Measurements from ENCODE around the gene GPER1. TPM values are rescaled to one million over a fixed set of nuclear protein-coding genes. Genes with fewer than 3 reads are reported as not detected.

The GPER1 gene
- total and polyA plus RNA-seq, 2 experiments from 2014 or later, result 0.89 TPM; not detected in 1

GRCh38 chr7:1140476-1141104 lies 52.7 kb downstream of the GPER1 start:
- Histone ChIP-seq H4K20me1 (replicated peaks; ENCODE audit: insufficient read depth) (no peaks in the 10 kb centered on the region; the same call in 1 of the 2 replicates), H3K27ac (ENCODE audit: low read depth) (no peak overlapping the region), H3K4me2 (no peak overlapping the region), H3K4me3 (no peak overlapping the region), H3K9me2 (ENCODE audit: insufficient read depth) (no peaks in the 10 kb centered on the region), H2AFZ (no peak overlapping the region), H3F3A (replicated peaks; ENCODE audit: low read depth) (peaks cover 4% of the 10 kb centered on the region; the same call in 1 of the 2 replicates), H3K27me3 (ENCODE audit: insufficient read depth) (no peaks in the 10 kb centered on the region), H3K36me3 (ENCODE audit: insufficient read depth) (no peaks in the 10 kb centered on the region), H3K4me1 (ENCODE audit: insufficient read depth) (peaks cover 8% of the 10 kb centered on the region), H3K79me2 (replicated peaks; ENCODE audit: insufficient read depth) (peaks cover 12% of the 10 kb centered on the region)
- no peaks in the 10 kb centered on the region for H3K36me3 Mint-ChIP-seq (ENCODE audit: low read depth)
- no peak overlapping the region for H3K27ac Mint-ChIP-seq
- peaks cover 8% of the 10 kb centered on the region; the same call in 2 of the 3 replicates for H3K4me1 Mint-ChIP-seq
- TF ChIP-seq, protein P1, sequence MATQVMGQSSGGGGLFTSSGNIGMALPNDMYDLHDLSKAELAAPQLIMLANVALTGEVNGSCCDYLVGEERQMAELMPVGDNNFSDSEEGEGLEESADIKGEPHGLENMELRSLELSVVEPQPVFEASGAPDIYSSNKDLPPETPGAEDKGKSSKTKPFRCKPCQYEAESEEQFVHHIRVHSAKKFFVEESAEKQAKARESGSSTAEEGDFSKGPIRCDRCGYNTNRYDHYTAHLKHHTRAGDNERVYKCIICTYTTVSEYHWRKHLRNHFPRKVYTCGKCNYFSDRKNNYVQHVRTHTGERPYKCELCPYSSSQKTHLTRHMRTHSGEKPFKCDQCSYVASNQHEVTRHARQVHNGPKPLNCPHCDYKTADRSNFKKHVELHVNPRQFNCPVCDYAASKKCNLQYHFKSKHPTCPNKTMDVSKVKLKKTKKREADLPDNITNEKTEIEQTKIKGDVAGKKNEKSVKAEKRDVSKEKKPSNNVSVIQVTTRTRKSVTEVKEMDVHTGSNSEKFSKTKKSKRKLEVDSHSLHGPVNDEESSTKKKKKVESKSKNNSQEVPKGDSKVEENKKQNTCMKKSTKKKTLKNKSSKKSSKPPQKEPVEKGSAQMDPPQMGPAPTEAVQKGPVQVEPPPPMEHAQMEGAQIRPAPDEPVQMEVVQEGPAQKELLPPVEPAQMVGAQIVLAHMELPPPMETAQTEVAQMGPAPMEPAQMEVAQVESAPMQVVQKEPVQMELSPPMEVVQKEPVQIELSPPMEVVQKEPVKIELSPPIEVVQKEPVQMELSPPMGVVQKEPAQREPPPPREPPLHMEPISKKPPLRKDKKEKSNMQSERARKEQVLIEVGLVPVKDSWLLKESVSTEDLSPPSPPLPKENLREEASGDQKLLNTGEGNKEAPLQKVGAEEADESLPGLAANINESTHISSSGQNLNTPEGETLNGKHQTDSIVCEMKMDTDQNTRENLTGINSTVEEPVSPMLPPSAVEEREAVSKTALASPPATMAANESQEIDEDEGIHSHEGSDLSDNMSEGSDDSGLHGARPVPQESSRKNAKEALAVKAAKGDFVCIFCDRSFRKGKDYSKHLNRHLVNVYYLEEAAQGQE (IDR thresholded peaks at IDR 0.05; ENCODE audit: unreplicated experiment), result no peak
- TF ChIP-seq JUNB (IDR thresholded peaks at IDR 0.05; ENCODE audit: unreplicated experiment) (no peak), EZH2 (IDR thresholded peaks at IDR 0.05; ENCODE audit: low read depth, unreplicated experiment) (no peak), STAT1 (IDR thresholded peaks at IDR 0.05; ENCODE audit: unreplicated experiment) (no peak), EZH2phosphoT487 (IDR thresholded peaks at IDR 0.05; ENCODE audit: unreplicated experiment) (no peak), ETS1 (IDR thresholded peaks at IDR 0.05) (no peak), CREB1 (CRISPR knock-in tag; IDR thresholded peaks at IDR 0.05; ENCODE audit: low read depth) (no peak), CTCF (conservative IDR thresholded peaks at IDR 0.05; ENCODE audit: low read depth in 2 of 2) (no peak)
- TF ChIP-seq, protein P2, sequence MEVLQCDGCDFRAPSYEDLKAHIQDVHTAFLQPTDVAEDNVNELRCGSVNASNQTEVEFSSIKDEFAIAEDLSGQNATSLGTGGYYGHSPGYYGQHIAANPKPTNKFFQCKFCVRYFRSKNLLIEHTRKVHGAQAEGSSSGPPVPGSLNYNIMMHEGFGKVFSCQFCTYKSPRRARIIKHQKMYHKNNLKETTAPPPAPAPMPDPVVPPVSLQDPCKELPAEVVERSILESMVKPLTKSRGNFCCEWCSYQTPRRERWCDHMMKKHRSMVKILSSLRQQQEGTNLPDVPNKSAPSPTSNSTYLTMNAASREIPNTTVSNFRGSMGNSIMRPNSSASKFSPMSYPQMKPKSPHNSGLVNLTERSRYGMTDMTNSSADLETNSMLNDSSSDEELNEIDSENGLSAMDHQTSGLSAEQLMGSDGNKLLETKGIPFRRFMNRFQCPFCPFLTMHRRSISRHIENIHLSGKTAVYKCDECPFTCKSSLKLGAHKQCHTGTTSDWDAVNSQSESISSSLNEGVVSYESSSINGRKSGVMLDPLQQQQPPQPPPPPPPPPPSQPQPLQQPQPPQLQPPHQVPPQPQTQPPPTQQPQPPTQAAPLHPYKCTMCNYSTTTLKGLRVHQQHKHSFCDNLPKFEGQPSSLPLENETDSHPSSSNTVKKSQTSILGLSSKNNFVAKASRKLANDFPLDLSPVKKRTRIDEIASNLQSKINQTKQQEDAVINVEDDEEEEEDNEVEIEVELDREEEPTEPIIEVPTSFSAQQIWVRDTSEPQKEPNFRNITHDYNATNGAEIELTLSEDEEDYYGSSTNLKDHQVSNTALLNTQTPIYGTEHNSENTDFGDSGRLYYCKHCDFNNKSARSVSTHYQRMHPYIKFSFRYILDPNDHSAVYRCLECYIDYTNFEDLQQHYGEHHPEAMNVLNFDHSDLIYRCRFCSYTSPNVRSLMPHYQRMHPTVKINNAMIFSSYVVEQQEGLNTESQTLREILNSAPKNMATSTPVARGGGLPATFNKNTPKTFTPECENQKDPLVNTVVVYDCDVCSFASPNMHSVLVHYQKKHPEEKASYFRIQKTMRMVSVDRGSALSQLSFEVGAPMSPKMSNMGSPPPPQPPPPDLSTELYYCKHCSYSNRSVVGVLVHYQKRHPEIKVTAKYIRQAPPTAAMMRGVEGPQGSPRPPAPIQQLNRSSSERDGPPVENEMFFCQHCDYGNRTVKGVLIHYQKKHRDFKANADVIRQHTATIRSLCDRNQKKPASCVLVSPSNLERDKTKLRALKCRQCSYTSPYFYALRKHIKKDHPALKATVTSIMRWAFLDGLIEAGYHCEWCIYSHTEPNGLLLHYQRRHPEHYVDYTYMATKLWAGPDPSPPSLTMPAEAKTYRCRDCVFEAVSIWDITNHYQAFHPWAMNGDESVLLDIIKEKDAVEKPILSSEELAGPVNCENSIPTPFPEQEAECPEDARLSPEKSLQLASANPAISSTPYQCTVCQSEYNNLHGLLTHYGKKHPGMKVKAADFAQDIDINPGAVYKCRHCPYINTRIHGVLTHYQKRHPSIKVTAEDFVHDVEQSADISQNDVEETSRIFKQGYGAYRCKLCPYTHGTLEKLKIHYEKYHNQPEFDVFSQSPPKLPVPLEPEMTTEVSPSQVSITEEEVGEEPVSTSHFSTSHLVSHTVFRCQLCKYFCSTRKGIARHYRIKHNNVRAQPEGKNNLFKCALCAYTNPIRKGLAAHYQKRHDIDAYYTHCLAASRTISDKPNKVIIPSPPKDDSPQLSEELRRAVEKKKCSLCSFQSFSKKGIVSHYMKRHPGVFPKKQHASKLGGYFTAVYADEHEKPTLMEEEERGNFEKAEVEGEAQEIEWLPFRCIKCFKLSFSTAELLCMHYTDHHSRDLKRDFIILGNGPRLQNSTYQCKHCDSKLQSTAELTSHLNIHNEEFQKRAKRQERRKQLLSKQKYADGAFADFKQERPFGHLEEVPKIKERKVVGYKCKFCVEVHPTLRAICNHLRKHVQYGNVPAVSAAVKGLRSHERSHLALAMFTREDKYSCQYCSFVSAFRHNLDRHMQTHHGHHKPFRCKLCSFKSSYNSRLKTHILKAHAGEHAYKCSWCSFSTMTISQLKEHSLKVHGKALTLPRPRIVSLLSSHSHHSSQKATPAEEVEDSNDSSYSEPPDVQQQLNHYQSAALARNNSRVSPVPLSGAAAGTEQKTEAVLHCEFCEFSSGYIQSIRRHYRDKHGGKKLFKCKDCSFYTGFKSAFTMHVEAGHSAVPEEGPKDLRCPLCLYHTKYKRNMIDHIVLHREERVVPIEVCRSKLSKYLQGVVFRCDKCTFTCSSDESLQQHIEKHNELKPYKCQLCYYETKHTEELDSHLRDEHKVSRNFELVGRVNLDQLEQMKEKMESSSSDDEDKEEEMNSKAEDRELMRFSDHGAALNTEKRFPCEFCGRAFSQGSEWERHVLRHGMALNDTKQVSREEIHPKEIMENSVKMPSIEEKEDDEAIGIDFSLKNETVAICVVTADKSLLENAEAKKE (CRISPR knock-in tag; IDR thresholded peaks at IDR 0.05), result no peak
- ATAC-seq (no peak), DNase-seq (ENCODE audit: low spot score) (no peak)
- no peak overlapping the region for H3K4me3 Mint-ChIP-seq
- peaks cover 4% of the 10 kb centered on the region for H3K27me3 Mint-ChIP-seq (ENCODE audit: insufficient read depth, low read depth, poor library complexity)
- no peaks in the 10 kb centered on the region; the same call in 2 of the 3 replicates for H3K9me3 Mint-ChIP-seq
